GM12891 (cell line): ENCODE data around the gene LCNL1.

Source experiments
- DNase-seq: peaks from one replicate; pipeline ENCODE4 v3.0.0; 2011; ENCODE audit warnings: low spot score; ENCODE audit not compliant: insufficient read length
- FAIRE-seq: peaks from 2 replicates; lab custom pipeline; 2011; peaks lifted over from hg19 to GRCh38; lab: Jason Lieb, UNC
- PAX5 ChIP-seq: IDR thresholded peaks from 2 replicates; pipeline ENCODE4 v1.6.1; 2011; ENCODE audit warnings: low read length, moderate library complexity, mild to moderate bottlenecking; ENCODE audit not compliant: insufficient read depth, severe bottlenecking
- POLR2A ChIP-seq: IDR thresholded peaks from 2 replicates; pipeline ENCODE4 v1.6.1; 2011; ENCODE audit warnings: low read depth, low read length, control low read depth
- POLR2AphosphoS5 ChIP-seq: IDR thresholded peaks from 2 replicates; pipeline ENCODE4 v1.6.1; 2011; ENCODE audit warnings: low read depth, low read length, control low read depth
- POU2F2 ChIP-seq: IDR thresholded peaks from 2 replicates; pipeline ENCODE4 v1.6.1; 2011; ENCODE audit warnings: low read depth, mild to moderate bottlenecking, control low read depth, low read length, moderate library complexity
- SPI1 ChIP-seq: IDR thresholded peaks from 2 replicates; pipeline ENCODE4 v1.6.1; 2011; ENCODE audit warnings: low read depth, low read length, control low read depth
- TAF1 ChIP-seq: IDR thresholded peaks from 2 replicates; pipeline ENCODE4 v1.6.1; 2011; ENCODE audit warnings: low read depth, low read length, control low read depth

Gene LCNL1

DNA sequence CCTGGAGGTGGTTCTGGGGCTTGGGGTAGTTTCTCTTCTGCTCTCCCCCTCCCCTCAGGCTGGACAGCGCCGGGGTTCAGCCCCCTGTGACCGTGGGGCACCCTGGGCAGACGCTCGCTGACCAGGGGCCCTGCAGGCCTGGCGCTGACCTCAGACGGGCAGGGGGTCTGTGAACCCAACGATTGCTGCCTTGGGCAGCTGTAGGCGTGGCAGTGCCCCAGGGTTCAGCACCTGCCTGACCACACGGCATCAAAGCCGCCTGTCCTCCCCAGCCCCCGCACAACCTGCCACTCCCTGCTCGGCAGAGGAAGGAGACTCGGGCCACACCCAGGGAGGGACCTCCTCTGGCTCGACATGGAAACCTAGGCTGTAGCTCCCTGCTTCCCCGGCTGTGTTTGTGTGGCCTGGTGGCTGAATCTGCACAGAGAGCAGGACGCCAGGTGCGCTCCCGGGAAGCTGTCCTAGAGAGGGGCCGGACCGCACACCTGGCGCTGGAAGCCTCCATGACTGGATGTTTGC, 18.6 kb upstream of the LCNL1 start:
- TF ChIP-seq POU2F2: no peak
- no peak for FAIRE-seq

DNA sequence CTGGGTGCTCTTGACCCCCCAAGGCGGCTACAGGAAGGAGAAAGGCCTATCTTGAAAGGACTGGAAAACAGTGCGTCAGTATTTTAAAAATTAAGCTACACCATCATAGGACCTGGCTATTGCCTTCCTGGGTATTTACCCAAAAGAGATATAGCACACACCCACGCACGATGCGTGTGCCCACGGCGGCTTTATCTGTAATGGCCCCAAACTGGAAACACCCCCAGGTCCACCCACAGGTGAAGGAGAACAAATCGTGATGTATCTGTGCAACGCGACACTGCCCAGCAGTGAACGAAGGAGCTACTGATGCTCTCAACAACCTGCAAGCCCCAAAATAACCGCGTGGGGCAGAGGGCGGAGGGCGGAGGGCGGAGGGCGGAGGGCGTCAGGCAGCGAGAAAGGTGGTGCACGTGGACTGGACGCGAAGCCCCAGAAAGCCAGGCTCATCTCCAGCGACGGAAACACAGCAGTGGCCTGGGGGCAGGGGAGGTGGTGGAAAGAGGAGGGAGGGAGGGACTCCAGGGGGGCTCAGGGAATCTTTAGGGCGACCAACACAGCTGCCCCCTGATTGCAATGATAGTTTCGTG, 17.9 kb upstream of the LCNL1 start:
- FAIRE-seq: no peak
- no peak for DNase-seq
- no peak for TF ChIP-seq PAX5
- TF ChIP-seq POLR2A: no peak

More for the DNA sequence above, 18.6 kb upstream of the LCNL1 start:
- DNase-seq: no peak

DNA sequence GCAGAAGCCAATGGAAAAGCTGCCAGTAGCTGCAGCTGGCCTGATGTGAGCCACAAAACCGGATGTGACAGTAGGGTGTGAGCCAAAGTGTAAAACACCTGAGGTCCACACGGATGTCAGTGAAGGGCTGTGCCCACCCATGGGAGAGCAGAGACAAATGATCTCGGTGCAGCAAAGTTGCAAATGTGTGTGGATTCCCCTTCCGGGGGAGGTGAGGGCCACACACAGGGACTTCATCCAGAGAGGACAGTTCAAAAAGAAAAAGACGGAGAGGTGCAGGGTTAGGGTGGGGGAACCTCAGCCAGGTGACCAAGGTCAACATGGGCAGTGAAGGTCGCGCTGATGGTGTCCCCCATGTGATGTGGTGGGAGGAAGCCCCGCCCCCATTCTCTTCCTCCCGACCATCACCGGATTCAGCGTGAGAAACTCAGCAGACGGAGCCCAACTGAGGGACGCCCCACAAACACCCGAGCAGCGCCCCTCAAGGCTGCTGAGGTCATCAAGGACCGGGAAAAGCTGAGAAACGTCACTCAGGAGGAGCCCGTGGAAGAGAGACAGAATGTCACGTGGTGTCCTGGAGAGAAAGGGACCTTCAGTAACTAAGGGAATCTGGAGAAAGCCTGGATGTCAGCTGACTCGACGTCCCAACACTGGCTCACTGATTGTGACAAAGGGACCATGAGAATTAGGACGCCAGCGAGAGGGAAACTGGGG, 16.9 kb upstream of the LCNL1 start:
- FAIRE-seq (peak; percentile 20), DNase-seq (no peak)
- no peak for TF ChIP-seq TAF1
- no peak for TF ChIP-seq SPI1
- TF ChIP-seq POU2F2: no peak
- no peak for TF ChIP-seq POLR2AphosphoS5
- no peak for TF ChIP-seq PAX5
- no peak for TF ChIP-seq POLR2A

DNA sequence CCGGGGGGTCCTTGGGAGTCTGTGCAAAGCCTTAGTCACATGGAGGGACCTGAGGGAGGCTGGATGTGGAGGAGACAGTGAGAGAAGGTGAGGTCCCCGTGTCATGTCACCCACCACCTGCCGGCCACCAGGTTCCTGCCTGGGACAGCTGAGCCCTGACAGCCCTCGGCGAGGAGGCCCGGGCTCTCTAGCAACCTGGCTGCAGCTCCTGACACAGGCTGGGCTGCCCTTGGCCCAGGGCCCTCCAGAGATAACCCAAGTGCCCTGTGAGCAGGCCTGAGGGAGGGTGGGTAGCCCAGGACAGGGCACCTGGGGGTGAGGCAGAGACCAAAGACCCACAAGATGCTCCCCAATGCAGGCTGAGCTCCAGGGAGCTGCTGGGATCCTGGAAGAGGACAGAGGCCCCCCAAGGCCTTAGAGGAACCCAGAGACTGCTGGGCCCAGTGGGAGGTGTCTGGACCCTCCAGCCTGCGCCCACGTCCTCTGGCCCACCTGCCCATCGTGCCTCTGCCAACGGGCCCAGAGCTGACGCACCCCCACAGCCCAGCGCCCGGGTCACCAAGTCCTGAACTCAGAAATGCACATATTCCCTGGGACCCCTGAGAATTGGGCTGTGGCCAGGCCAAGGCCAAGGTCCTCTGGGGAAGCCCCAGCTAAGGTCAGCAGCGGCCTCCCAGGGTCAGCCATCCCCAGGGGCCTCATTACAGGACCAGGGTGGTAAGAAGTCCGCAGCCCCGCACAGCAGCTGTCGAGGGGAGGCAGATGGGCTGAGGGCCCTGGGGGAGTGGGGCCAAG, 14.3 kb upstream of the LCNL1 start:
- no peak for FAIRE-seq

DNA sequence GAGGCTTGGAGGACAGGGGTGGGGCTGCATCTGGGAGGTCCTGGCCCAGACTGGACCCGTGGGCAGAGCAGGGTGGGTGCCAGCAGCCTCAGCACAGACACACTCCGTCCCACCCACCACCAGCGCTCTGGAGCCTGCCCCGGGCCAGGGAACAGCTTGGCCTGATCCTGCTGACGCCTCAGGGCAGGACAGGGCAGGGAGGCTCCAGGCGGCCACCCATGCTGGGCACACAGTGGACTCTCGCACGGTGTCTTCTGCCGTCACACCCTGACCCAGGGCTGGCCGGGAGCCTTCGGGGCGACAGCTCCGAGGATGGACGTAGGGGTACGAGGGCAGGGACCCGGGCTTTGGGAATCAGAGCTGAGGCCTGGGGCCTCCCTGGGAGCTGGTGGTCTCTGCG, 13.6 kb upstream of the LCNL1 start:
- TF ChIP-seq PAX5 (no peak), POLR2AphosphoS5 (no peak), SPI1 (no peak), TAF1 (no peak), POLR2A (no peak), POU2F2 (no peak)
- DNase-seq: no peak
- no peak for FAIRE-seq

More for the DNA sequence above, 14.3 kb upstream of the LCNL1 start:
- no peak for DNase-seq
- TF ChIP-seq PAX5 (no peak), SPI1 (no peak), POU2F2 (no peak)

DNA sequence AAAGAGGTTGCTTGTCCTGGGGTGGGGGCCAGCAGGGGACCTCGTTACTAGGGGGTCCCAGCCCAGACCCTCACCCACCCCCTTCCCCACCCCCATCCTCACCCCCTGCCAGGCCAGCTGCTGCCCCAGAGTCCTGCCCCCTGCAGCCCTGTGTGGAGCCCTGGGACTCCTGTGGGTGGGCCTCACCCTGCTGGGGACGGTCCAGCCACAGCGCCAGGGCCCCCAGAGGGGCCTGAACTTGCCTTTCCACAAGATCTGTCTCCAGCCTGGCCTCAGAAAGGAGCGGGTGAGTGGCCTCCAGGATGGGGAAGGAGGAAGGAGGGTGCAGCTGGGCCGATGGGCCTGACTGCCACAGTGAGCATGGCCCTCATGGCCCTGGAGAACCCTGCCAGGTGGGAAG, 13.0 kb upstream of the LCNL1 start:
- TF ChIP-seq POLR2A: no peak
- no peak for TF ChIP-seq POU2F2
- TF ChIP-seq PAX5: no peak
- TF ChIP-seq TAF1: no peak
- TF ChIP-seq SPI1: no peak
- no peak for TF ChIP-seq POLR2AphosphoS5
- FAIRE-seq (no peak), DNase-seq (no peak)

DNA sequence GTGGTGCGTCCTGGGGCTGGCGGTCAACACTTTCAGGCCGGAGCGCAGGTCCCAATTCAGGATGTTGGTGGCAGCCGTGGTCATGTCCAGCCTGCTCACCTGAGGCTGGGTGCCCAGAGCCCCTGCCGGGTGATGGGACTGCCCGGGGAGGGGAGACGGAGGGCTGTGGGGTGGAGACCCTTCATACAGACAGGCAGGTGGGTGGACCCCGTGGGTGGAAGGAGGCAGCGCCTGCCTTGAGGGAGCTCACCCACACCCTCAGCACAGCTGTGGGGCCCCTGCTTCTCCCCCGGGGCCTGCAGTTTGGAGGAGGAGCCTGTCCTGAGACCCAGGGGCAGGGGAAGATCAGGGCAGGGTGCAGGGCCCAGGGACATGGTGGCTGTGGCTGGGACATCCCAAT, 12.4 kb upstream of the LCNL1 start:
- no peak for TF ChIP-seq PAX5
- TF ChIP-seq POLR2AphosphoS5: no peak
- TF ChIP-seq TAF1: no peak
- TF ChIP-seq POLR2A: no peak
- TF ChIP-seq POU2F2: no peak
- no peak for TF ChIP-seq SPI1
- no peak for FAIRE-seq
- no peak for DNase-seq

DNA sequence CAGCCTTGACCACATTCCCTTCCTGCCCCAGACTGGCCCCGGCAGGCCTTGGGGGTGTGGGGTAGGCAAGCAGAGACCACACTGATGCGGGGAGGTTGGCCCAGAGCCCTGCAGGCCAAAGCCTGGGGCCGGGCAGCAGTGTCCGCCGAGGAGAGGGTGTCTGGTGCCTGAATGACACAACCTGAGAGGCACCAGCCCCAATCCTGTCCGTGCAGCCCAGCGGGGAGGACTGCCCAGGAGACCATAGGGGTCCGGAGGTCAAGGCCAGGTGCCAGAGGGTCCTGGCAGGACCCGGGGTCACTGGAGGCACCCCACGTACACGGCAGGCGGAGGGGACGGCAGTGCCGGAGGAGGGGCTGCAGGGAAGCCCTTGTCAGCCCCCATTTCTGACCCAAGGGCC, 11.0 kb upstream of the LCNL1 start:
- FAIRE-seq (no peak), DNase-seq (no peak)
- TF ChIP-seq SPI1: no peak
- TF ChIP-seq TAF1: no peak

DNA sequence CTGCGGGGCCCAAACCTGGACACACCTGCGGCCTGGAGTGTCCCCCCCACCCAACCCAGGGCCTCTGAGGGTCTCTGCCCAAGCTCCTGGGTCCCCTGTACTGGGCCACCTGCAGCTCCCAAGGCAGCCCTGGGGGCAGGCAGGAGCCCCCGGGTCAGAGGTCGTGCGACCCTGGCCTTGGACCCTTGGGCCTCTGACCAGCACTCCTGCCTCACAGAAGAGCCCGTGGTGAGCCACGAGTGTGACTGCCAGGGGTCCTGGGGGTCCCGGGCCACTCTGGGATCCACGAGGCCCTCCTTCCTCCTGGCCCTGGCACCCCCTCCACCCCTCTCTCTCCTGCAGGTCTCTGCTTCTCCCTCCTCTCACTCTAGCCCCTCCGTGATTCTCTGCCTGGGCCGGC, 10.5 kb upstream of the LCNL1 start:
- TF ChIP-seq POLR2A (no peak), POU2F2 (no peak), TAF1 (no peak), POLR2AphosphoS5 (no peak), SPI1 (no peak), PAX5 (no peak)
- no peak for DNase-seq
- no peak for FAIRE-seq

DNA sequence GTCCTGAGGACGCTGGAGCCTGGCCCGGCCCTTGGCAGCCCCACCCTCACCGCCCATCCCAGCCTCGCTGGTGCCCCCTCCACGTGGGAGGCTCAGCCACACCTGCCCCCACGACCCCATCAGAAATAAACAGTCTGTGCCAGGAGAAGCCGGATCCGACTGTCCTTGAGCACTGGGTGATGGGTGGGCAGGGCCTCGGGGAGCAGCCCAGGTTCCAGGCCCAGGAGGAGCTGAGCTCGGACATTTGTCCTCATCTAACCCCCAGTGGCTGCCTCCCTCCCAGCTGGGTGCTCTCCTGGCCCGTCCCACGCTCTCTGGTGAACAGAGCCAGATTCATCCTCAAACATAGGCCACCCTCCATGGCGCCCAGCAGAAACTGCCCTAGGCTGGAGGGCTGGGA, 10.1 kb upstream of the LCNL1 start:
- no peak for FAIRE-seq
- DNase-seq: no peak
- TF ChIP-seq SPI1 (no peak), POU2F2 (no peak), TAF1 (no peak), POLR2AphosphoS5 (no peak), POLR2A (no peak), PAX5 (no peak)
